GM23338 (cell line): ENCODE results near the gene PCSK2.

Experiments used
- CREB1 ChIP-seq: fragments of 250-450 bp; sonication (Bioruptor Pico); IDR thresholded peaks from 2 replicates; pipeline ENCODE4 v1.5.0; 2020; ENCODE audit warnings: low read depth, mild to moderate bottlenecking, moderate library complexity
- EZH2 ChIP-seq: fragments of 200-600 bp; sonication (generic); IDR thresholded peaks from one replicate; pipeline ENCODE4 v1.8.0; 2017; ENCODE audit warnings: antibody characterized with exemption, mild to moderate bottlenecking, low read depth; ENCODE audit not compliant: unreplicated experiment
- EZH2phosphoT487 ChIP-seq: fragments of 200-600 bp; sonication (generic); IDR thresholded peaks from one replicate; pipeline ENCODE4 v1.8.1; 2018; ENCODE audit warnings: antibody characterized with exemption; ENCODE audit not compliant: unreplicated experiment
- POLR2AphosphoS5 ChIP-seq: IDR thresholded peaks from 2 replicates; pipeline ENCODE4 v1.6.1; 2016; ENCODE audit warnings: antibody characterized with exemption, low read depth
- ZNF114 ChIP-seq: fragments of 250-450 bp; sonication (Bioruptor Pico); IDR thresholded peaks from 2 replicates; pipeline ENCODE4 v1.5.0; 2020; ENCODE audit warnings: mild to moderate bottlenecking, moderate library complexity
- TF ChIP-seq, protein P1 (sequence below), 2 experiments: fragments of 200-600 bp in 1 of 2; sonication (generic) in 1 of 2; conservative IDR thresholded peaks; 2 replicates each; pipeline versions ENCODE4 v1.5.1 to v1.6.1; 2016 to 2017; ENCODE audit warnings: antibody characterized with exemption in 2 of 2, low read depth in 2 of 2, mild to moderate bottlenecking in 2 of 2, moderate library complexity in 1 of 2
- TF ChIP-seq, protein P2 (sequence below): IDR thresholded peaks from one replicate; pipeline ENCODE4 v1.6.1; 2018; ENCODE audit warnings: antibody characterized with exemption; ENCODE audit not compliant: unreplicated experiment

DNA sequence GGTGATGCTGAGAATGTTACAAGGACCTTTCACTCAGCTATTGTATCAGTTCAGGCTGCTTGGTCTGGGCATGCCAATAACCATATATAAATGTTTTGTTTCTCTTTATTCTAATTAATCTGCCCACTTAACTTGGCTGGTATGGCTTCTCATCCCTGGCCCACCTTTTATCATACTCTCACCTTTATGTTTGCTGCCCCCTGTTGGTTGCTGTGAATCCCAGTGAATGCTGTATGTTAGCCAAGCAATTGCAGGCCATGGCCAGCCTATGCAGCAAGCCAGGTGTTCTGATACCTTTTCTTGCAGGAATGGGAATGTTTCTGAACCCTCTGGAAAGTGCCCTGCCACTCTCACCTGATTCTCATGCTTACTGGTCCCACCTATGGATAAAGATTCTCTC, 54.6 kb downstream of the PCSK2 start:
- TF ChIP-seq, protein P1, sequence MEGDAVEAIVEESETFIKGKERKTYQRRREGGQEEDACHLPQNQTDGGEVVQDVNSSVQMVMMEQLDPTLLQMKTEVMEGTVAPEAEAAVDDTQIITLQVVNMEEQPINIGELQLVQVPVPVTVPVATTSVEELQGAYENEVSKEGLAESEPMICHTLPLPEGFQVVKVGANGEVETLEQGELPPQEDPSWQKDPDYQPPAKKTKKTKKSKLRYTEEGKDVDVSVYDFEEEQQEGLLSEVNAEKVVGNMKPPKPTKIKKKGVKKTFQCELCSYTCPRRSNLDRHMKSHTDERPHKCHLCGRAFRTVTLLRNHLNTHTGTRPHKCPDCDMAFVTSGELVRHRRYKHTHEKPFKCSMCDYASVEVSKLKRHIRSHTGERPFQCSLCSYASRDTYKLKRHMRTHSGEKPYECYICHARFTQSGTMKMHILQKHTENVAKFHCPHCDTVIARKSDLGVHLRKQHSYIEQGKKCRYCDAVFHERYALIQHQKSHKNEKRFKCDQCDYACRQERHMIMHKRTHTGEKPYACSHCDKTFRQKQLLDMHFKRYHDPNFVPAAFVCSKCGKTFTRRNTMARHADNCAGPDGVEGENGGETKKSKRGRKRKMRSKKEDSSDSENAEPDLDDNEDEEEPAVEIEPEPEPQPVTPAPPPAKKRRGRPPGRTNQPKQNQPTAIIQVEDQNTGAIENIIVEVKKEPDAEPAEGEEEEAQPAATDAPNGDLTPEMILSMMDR (conservative IDR thresholded peaks at IDR 0.05; ENCODE audit: low read depth in 2 of 2): peak; percentile 83 to 88
- TF ChIP-seq EZH2 (no peak), EZH2phosphoT487 (no peak), POLR2AphosphoS5 (no peak), ZNF114 (CRISPR knock-in tag) (no peak), CREB1 (CRISPR knock-in tag) (no peak)
- TF ChIP-seq, protein P2, sequence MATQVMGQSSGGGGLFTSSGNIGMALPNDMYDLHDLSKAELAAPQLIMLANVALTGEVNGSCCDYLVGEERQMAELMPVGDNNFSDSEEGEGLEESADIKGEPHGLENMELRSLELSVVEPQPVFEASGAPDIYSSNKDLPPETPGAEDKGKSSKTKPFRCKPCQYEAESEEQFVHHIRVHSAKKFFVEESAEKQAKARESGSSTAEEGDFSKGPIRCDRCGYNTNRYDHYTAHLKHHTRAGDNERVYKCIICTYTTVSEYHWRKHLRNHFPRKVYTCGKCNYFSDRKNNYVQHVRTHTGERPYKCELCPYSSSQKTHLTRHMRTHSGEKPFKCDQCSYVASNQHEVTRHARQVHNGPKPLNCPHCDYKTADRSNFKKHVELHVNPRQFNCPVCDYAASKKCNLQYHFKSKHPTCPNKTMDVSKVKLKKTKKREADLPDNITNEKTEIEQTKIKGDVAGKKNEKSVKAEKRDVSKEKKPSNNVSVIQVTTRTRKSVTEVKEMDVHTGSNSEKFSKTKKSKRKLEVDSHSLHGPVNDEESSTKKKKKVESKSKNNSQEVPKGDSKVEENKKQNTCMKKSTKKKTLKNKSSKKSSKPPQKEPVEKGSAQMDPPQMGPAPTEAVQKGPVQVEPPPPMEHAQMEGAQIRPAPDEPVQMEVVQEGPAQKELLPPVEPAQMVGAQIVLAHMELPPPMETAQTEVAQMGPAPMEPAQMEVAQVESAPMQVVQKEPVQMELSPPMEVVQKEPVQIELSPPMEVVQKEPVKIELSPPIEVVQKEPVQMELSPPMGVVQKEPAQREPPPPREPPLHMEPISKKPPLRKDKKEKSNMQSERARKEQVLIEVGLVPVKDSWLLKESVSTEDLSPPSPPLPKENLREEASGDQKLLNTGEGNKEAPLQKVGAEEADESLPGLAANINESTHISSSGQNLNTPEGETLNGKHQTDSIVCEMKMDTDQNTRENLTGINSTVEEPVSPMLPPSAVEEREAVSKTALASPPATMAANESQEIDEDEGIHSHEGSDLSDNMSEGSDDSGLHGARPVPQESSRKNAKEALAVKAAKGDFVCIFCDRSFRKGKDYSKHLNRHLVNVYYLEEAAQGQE: no peak
